Panc1 (cell line): ENCODE measurements around the gene RPL36. TPM values are rescaled to one million over a fixed set of nuclear protein-coding genes. Genes with fewer than 3 reads are reported as not detected.

Experiments used
- ATAC-seq: fragments of 200-7000 bp; cut with Tn5 transposase; 2 replicates; pipeline ENCODE4 v1.9.1; 2020; ENCODE audit warnings: mild to moderate bottlenecking, moderate library complexity
- BruUV-seq: library from RNA; stranded (reverse); fragments of 400-500 nt; replicated peaks from 2 replicates; lab custom pipeline; 2021; lab: Mats Ljungman, UMichigan
- CTCF ChIA-PET: fragments of 300-600 bp; sonication (Branson Sonifier 250); formaldehyde crosslinking; loops from one replicate; lab custom pipeline; 2022; ENCODE audit warnings: antibody characterized with exemption; lab: Charles Lee
- POLR2A ChIA-PET: fragments of 300-600 bp; sonication (Branson Sonifier 250); formaldehyde crosslinking; loops from one replicate; lab custom pipeline; 2022; ENCODE audit warnings: antibody characterized with exemption; lab: Charles Lee
- DNase-seq: peaks from one replicate; pipeline ENCODE4 v3.0.0-alpha.2; 2010; ENCODE audit warnings: low read depth, low spot score
- H3K27ac ChIP-seq: 2 replicates; pipeline ENCODE4 v1.5.1; 2011; ENCODE audit warnings: mild to moderate bottlenecking, low read length, inconsistent platforms
- H3K27me3 ChIP-seq: fragments of 200-500 bp; sonication (Bioruptor generic); 2 replicates; pipeline ENCODE4 v1.6.0; 2014; ENCODE audit warnings: low read length, inconsistent platforms; ENCODE audit not compliant: control insufficient read depth, insufficient read depth
- H3K36me3 ChIP-seq: fragments of 200-500 bp; sonication (Bioruptor generic); 2 replicates; pipeline ENCODE4 v1.5.1; 2014; ENCODE audit warnings: inconsistent platforms, mild to moderate bottlenecking, low read length, moderate library complexity; ENCODE audit not compliant: control insufficient read depth, insufficient read depth
- H3K4me1 ChIP-seq: 2 replicates; pipeline ENCODE4 v1.5.1; 2011; ENCODE audit warnings: inconsistent platforms, mild to moderate bottlenecking, low read length, moderate library complexity; ENCODE audit not compliant: control insufficient read depth, insufficient read depth
- H3K4me3 ChIP-seq, 2 experiments: 2 replicates each; pipeline ENCODE4 v1.5.1; 2011 to 2012; ENCODE audit warnings: low read depth in 2 of 2, low read length in 2 of 2, mild to moderate bottlenecking in 2 of 2, inconsistent platforms in 1 of 2, moderate library complexity in 1 of 2
- H3K9me3 ChIP-seq: fragments of 200-500 bp; sonication (Bioruptor generic); 2 replicates; pipeline ENCODE4 v1.5.1; 2014; ENCODE audit warnings: low read depth, mild to moderate bottlenecking, inconsistent platforms, low read length, moderate library complexity; ENCODE audit not compliant: control insufficient read depth, insufficient read depth
- POLR2AphosphoS5 ChIP-seq: IDR thresholded peaks from 2 replicates; pipeline ENCODE4 v1.6.1; 2012; ENCODE audit warnings: mild to moderate bottlenecking, low read depth, low read length, moderate library complexity
- REST ChIP-seq, 2 experiments: IDR thresholded peaks; 2 replicates each; pipeline ENCODE4 v1.6.1; 2011 to 2012; ENCODE audit warnings: low read depth in 2 of 2, control low read depth in 1 of 2, low read length in 1 of 2, mild to moderate bottlenecking in 1 of 2, moderate library complexity in 1 of 2; ENCODE audit not compliant: insufficient read depth in 1 of 2
- SIN3A ChIP-seq: IDR thresholded peaks from 2 replicates; pipeline ENCODE4 v1.6.1; 2012; ENCODE audit warnings: low read depth, mild to moderate bottlenecking, low read length, moderate library complexity, borderline replicate concordance; ENCODE audit not compliant: insufficient read depth
- TCF7L2 ChIP-seq: IDR thresholded peaks from 2 replicates; pipeline ENCODE4 v1.6.1; 2011; ENCODE audit warnings: mild to moderate bottlenecking, low read depth, low read length, inconsistent platforms
- in situ Hi-C: cut with HindIII; loops from 2 replicates; pipeline ENCODE4 v1.10.0; 2016; ENCODE audit warnings: low sequenced_read_pairs, low pct_unique_long_range_greater_than_20kb
- intact Hi-C: fragments of 100-400 bp; cut with micrococcal nuclease; formaldehyde crosslinking; loops from one replicate; pipeline ENCODE4 v1.10.0; 2022; ENCODE audit not compliant: unreplicated experiment
- total RNA-seq: library from RNA; stranded (reverse); gene quantifications from one replicate; pipeline ENCODE4 v1.2.1, GENCODE V29; 2021; ENCODE audit not compliant: unreplicated experiment
- TF ChIP-seq, protein P1 (sequence below): fragments of 450-650 bp; IDR thresholded peaks from 2 replicates; pipeline ENCODE4 v1.5.1; 2017; ENCODE audit warnings: mild to moderate bottlenecking

Gene RPL36
- total RNA-seq, 1 experiment from 2014 or later, result 465 TPM

GRCh38 chr19:5644037-5644436 lies 46.1 kb upstream of the RPL36 start:
- CTCF ChIA-PET, result no interaction called here
- no peaks in the 10 kb centered on the region for H3K9me3 ChIP-seq
- no peaks in the 10 kb centered on the region for H3K4me1 ChIP-seq
- H3K27me3 ChIP-seq, result no peaks in the 10 kb centered on the region
- ATAC-seq (no peak), DNase-seq (no peak)
- in situ Hi-C loops, result no loop called here
- H3K27ac ChIP-seq, result no peak overlapping the region
- no TSS peak for BruUV-seq
- TF ChIP-seq SIN3A (no peak), POLR2AphosphoS5 (no peak), REST (IDR thresholded peaks at IDR 0.05; ENCODE audit: insufficient read depth in 1 of 2, low read depth in 2 of 2, low read length in 1 of 2) (no peak), TCF7L2 (no peak)
- TF ChIP-seq, protein P1, sequence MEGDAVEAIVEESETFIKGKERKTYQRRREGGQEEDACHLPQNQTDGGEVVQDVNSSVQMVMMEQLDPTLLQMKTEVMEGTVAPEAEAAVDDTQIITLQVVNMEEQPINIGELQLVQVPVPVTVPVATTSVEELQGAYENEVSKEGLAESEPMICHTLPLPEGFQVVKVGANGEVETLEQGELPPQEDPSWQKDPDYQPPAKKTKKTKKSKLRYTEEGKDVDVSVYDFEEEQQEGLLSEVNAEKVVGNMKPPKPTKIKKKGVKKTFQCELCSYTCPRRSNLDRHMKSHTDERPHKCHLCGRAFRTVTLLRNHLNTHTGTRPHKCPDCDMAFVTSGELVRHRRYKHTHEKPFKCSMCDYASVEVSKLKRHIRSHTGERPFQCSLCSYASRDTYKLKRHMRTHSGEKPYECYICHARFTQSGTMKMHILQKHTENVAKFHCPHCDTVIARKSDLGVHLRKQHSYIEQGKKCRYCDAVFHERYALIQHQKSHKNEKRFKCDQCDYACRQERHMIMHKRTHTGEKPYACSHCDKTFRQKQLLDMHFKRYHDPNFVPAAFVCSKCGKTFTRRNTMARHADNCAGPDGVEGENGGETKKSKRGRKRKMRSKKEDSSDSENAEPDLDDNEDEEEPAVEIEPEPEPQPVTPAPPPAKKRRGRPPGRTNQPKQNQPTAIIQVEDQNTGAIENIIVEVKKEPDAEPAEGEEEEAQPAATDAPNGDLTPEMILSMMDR, result no peak
- peaks cover 34% of the 10 kb centered on the region for H3K36me3 ChIP-seq
- POLR2A ChIA-PET, result no interaction called here
- H3K4me3 ChIP-seq, result no peak overlapping the region
- intact Hi-C loops, result no loop called here

DNA sequence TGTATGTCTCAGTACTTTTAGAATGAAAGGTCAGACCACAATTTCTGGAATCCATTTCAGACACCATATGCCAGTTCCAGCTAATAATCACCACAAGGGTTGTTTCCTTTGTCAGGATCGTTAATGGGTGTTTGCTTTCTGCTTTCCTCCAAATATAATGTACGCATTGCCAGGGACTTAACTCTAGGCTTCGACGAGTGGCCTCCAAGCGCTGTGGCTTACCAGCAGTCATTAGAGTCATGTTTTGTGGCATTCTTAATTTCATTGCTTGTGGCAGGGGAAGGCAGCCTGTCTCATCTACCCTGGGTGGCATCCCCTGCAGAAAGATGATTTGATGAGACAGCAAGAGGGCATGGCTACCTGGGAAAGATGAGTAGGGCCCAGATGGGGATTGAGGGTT lies 44.7 kb upstream of the RPL36 start:
- in situ Hi-C loops, result no loop called here

More for the DNA sequence above, 44.7 kb upstream of the RPL36 start:
- CTCF ChIA-PET, result no interaction called here
- H3K4me3 ChIP-seq, result no peak overlapping the region
- intact Hi-C loops, result no loop called here
- H3K27me3 ChIP-seq, result no peaks in the 10 kb centered on the region
- H3K27ac ChIP-seq, result no peak overlapping the region
- DNase-seq (no peak), ATAC-seq (no peak)
- BruUV-seq, result no TSS peak
- POLR2A ChIA-PET, result no interaction called here
- peaks cover 34% of the 10 kb centered on the region for H3K36me3 ChIP-seq
- TF ChIP-seq POLR2AphosphoS5, result no peak
- TF ChIP-seq TCF7L2, result no peak
- TF ChIP-seq SIN3A, result no peak
- no peak for TF ChIP-seq REST (IDR thresholded peaks at IDR 0.05; ENCODE audit: insufficient read depth in 1 of 2, low read depth in 2 of 2, low read length in 1 of 2)
- TF ChIP-seq, protein P1, result no peak
- no peaks in the 10 kb centered on the region for H3K4me1 ChIP-seq
- H3K9me3 ChIP-seq, result no peaks in the 10 kb centered on the region
